ENCODE results near the gene SAMD14. TPM values are rescaled to one million over a fixed set of nuclear protein-coding genes. Genes with fewer than 3 reads are reported as not detected.

The SAMD14 gene
- total RNA-seq, 1 donor, result 2.5 TPM

GRCh38 chr17:50176559-50177357 is 46.8 kb upstream of the SAMD14 start:
- TF ChIP-seq CTCF (IDR thresholded peaks at IDR 0.05; ENCODE audit: extremely low read depth, low read depth, low read length), result peak; percentile 11
- Histone ChIP-seq H3K4me1 (ENCODE audit: insufficient read depth, low read length) (peaks cover 48% of the 10 kb centered on the region), H3K79me2 (ENCODE audit: insufficient read depth, low read length) (no peaks in the 10 kb centered on the region), H3K36me3 (ENCODE audit: insufficient read depth, low read length) (peaks cover 10% of the 10 kb centered on the region), H3K27ac (ENCODE audit: low read depth, low read length) (peak overlapping the region; percentile 97), H3K9me3 (ENCODE audit: low read depth, low read length) (no peaks in the 10 kb centered on the region), H3K27me3 (ENCODE audit: insufficient read depth, low read length) (no peaks in the 10 kb centered on the region), H4K20me1 (ENCODE audit: insufficient read depth, low read length) (no peaks in the 10 kb centered on the region), H3K4me3 (ENCODE audit: insufficient read depth, low read length) (no peak overlapping the region), H3K4me2 (ENCODE audit: insufficient read depth, low read length) (no peak overlapping the region), H2AFZ (ENCODE audit: low read length) (no peak overlapping the region)
- DNase-seq (ENCODE audit: insufficient read length, low spot score, missing footprints), result no peak

- no peak for TF ChIP-seq CTCF (IDR thresholded peaks at IDR 0.05; ENCODE audit: extremely low read depth, low read depth, low read length)
- Histone ChIP-seq H3K4me2 (ENCODE audit: insufficient read depth, low read length) (no peak overlapping the region), H2AFZ (ENCODE audit: low read length) (no peak overlapping the region), H3K27ac (ENCODE audit: low read depth, low read length) (peak overlapping the region; percentile 97), H4K20me1 (ENCODE audit: insufficient read depth, low read length) (no peaks in the 10 kb centered on the region), H3K4me3 (ENCODE audit: insufficient read depth, low read length) (no peak overlapping the region), H3K27me3 (ENCODE audit: insufficient read depth, low read length) (no peaks in the 10 kb centered on the region), H3K4me1 (ENCODE audit: insufficient read depth, low read length) (peaks cover 48% of the 10 kb centered on the region), H3K9me3 (ENCODE audit: low read depth, low read length) (no peaks in the 10 kb centered on the region), H3K36me3 (ENCODE audit: insufficient read depth, low read length) (peaks cover 13% of the 10 kb centered on the region), H3K79me2 (ENCODE audit: insufficient read depth, low read length) (no peaks in the 10 kb centered on the region)
- DNase-seq (ENCODE audit: insufficient read length, low spot score, missing footprints), result peak; percentile 66
Measured at GRCh38 chr17:50175035-50175807, 45.3 kb upstream of the SAMD14 start.

- DNase-seq (ENCODE audit: insufficient read length, low spot score, missing footprints), result no peak
- Histone ChIP-seq H3K4me3 (ENCODE audit: insufficient read depth, low read length) (no peak overlapping the region), H2AFZ (ENCODE audit: low read length) (no peak overlapping the region), H3K27ac (ENCODE audit: low read depth, low read length) (peak overlapping the region; percentile 98), H3K4me1 (ENCODE audit: insufficient read depth, low read length) (peaks cover 41% of the 10 kb centered on the region), H3K4me2 (ENCODE audit: insufficient read depth, low read length) (no peak overlapping the region), H3K36me3 (ENCODE audit: insufficient read depth, low read length) (peaks cover 13% of the 10 kb centered on the region), H3K27me3 (ENCODE audit: insufficient read depth, low read length) (no peaks in the 10 kb centered on the region), H3K9me3 (ENCODE audit: low read depth, low read length) (no peaks in the 10 kb centered on the region), H3K79me2 (ENCODE audit: insufficient read depth, low read length) (no peaks in the 10 kb centered on the region), H4K20me1 (ENCODE audit: insufficient read depth, low read length) (no peaks in the 10 kb centered on the region)
- no peak for TF ChIP-seq CTCF (IDR thresholded peaks at IDR 0.05; ENCODE audit: extremely low read depth, low read depth, low read length)
Measured at GRCh38 chr17:50174444-50174843, 44.5 kb upstream of the SAMD14 start.
